ENCODE results near the gene PAM. TPM values are rescaled to one million over a fixed set of nuclear protein-coding genes. Genes with fewer than 3 reads are reported as not detected.

Gene PAM
- total and polyA plus RNA-seq, 4 donors, result 8.2 to 27.5 (median 13.7) TPM

DNA sequence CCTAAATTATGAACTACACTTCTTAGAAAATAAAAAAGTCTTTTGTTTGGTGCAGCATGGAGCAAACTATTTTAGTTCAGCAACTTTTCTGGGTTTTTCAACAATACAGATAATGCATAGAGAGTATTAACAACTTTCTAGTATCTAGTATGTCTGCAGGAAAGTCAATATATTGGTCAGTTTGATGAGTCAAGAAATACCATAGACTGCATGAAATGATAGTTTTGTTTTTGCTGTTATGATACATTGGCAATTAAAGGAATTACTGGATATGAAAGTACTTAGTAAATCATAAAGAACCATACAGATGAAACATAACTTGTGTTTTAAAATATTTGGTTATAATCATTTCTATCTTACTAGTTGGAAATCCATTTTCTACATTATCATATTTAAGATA is 191.3 kb downstream of the PAM start:
- no peak for TF ChIP-seq SP1 (IDR thresholded peaks at IDR 0.05)
- TF ChIP-seq HNF4A (conservative IDR thresholded peaks at IDR 0.05), result no peak

DNA sequence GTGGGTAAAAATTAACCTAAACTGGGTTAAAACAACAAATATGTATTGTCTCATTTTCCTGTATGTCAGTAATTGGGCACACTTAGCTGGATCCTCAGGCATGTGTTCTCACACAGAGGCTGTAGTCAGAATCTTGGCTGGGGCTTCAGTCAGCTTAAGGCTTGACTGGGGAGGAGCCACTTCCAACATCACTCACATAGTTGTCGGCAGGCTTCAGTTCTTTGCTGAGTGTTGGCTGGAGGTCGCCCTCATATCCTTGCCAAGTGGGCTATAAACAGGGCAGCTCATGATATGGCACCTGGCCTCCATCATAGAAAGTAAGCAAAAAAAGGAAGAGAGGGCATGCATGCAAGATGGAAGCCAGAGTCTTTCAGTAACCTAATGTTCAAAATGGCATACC is 191.9 kb downstream of the PAM start:
- no peaks in the 10 kb centered on the region for H3K9me3 ChIP-seq (ENCODE audit: control insufficient read depth in 4 of 4, low read length in 3 of 4)
- DNase-seq (ENCODE audit: low spot score), result no peak
- peaks cover 0 to 3% (median 0%) of the 10 kb centered on the region in 4 donors for H3K36me3 ChIP-seq (ENCODE audit: control insufficient read depth in 4 of 4, insufficient read depth in 3 of 4, low read depth in 1 of 4, low read length in 3 of 4)
- H3K4me3 ChIP-seq (ENCODE audit: low read depth in 1 of 3, low read length in 3 of 3), result no peak overlapping the region
- no peak overlapping the region for H3K27ac ChIP-seq (ENCODE audit: low read depth in 1 of 2, low read length in 2 of 2)
- WGBS, result 94% methylated on average over 2 of the region's 2 CpGs
- TF ChIP-seq, protein P1, sequence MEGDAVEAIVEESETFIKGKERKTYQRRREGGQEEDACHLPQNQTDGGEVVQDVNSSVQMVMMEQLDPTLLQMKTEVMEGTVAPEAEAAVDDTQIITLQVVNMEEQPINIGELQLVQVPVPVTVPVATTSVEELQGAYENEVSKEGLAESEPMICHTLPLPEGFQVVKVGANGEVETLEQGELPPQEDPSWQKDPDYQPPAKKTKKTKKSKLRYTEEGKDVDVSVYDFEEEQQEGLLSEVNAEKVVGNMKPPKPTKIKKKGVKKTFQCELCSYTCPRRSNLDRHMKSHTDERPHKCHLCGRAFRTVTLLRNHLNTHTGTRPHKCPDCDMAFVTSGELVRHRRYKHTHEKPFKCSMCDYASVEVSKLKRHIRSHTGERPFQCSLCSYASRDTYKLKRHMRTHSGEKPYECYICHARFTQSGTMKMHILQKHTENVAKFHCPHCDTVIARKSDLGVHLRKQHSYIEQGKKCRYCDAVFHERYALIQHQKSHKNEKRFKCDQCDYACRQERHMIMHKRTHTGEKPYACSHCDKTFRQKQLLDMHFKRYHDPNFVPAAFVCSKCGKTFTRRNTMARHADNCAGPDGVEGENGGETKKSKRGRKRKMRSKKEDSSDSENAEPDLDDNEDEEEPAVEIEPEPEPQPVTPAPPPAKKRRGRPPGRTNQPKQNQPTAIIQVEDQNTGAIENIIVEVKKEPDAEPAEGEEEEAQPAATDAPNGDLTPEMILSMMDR (IDR thresholded peaks at IDR 0.05; ENCODE audit: low read depth, low read length, missing input control), result no peak
- TF ChIP-seq JUND (IDR thresholded peaks at IDR 0.05), result no peak
- TF ChIP-seq, protein P2, sequence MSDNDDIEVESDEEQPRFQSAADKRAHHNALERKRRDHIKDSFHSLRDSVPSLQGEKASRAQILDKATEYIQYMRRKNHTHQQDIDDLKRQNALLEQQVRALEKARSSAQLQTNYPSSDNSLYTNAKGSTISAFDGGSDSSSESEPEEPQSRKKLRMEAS (IDR thresholded peaks at IDR 0.05), result no peak
- no peak for TF ChIP-seq FOXA2 (IDR thresholded peaks at IDR 0.05)
- no peak for TF ChIP-seq FOXA1 (IDR thresholded peaks at IDR 0.05)
- no peak for TF ChIP-seq HNF4A (conservative IDR thresholded peaks at IDR 0.05)
- TF ChIP-seq RXRA (IDR thresholded peaks at IDR 0.05), result no peak
- TF ChIP-seq EGR1 (IDR thresholded peaks at IDR 0.05; ENCODE audit: low read depth in 2 of 2), result no peak
- no peak for TF ChIP-seq RAD21 (IDR thresholded peaks at IDR 0.05)
- TF ChIP-seq HNF4G (IDR thresholded peaks at IDR 0.05), result no peak
- no peak for TF ChIP-seq SP1 (IDR thresholded peaks at IDR 0.05)
- TF ChIP-seq, protein P3, sequence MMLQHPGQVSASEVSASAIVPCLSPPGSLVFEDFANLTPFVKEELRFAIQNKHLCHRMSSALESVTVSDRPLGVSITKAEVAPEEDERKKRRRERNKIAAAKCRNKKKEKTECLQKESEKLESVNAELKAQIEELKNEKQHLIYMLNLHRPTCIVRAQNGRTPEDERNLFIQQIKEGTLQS (IDR thresholded peaks at IDR 0.05), result no peak
- TF ChIP-seq GABPA (IDR thresholded peaks at IDR 0.05 in 1 of 2, conservative IDR thresholded peaks at IDR 0.05 in 1 of 2), result no peak
- no peak for TF ChIP-seq TAF1 (conservative IDR thresholded peaks at IDR 0.05)
- TF ChIP-seq, protein P4, sequence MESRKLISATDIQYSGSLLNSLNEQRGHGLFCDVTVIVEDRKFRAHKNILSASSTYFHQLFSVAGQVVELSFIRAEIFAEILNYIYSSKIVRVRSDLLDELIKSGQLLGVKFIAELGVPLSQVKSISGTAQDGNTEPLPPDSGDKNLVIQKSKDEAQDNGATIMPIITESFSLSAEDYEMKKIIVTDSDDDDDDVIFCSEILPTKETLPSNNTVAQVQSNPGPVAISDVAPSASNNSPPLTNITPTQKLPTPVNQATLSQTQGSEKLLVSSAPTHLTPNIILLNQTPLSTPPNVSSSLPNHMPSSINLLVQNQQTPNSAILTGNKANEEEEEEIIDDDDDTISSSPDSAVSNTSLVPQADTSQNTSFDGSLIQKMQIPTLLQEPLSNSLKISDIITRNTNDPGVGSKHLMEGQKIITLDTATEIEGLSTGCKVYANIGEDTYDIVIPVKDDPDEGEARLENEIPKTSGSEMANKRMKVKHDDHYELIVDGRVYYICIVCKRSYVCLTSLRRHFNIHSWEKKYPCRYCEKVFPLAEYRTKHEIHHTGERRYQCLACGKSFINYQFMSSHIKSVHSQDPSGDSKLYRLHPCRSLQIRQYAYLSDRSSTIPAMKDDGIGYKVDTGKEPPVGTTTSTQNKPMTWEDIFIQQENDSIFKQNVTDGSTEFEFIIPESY (IDR thresholded peaks at IDR 0.05), result no peak
- no peak for TF ChIP-seq YY1 (IDR thresholded peaks at IDR 0.05)
- TF ChIP-seq, protein P5, sequence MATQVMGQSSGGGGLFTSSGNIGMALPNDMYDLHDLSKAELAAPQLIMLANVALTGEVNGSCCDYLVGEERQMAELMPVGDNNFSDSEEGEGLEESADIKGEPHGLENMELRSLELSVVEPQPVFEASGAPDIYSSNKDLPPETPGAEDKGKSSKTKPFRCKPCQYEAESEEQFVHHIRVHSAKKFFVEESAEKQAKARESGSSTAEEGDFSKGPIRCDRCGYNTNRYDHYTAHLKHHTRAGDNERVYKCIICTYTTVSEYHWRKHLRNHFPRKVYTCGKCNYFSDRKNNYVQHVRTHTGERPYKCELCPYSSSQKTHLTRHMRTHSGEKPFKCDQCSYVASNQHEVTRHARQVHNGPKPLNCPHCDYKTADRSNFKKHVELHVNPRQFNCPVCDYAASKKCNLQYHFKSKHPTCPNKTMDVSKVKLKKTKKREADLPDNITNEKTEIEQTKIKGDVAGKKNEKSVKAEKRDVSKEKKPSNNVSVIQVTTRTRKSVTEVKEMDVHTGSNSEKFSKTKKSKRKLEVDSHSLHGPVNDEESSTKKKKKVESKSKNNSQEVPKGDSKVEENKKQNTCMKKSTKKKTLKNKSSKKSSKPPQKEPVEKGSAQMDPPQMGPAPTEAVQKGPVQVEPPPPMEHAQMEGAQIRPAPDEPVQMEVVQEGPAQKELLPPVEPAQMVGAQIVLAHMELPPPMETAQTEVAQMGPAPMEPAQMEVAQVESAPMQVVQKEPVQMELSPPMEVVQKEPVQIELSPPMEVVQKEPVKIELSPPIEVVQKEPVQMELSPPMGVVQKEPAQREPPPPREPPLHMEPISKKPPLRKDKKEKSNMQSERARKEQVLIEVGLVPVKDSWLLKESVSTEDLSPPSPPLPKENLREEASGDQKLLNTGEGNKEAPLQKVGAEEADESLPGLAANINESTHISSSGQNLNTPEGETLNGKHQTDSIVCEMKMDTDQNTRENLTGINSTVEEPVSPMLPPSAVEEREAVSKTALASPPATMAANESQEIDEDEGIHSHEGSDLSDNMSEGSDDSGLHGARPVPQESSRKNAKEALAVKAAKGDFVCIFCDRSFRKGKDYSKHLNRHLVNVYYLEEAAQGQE (IDR thresholded peaks at IDR 0.05), result no peak
- no peak for TF ChIP-seq NR2F2 (IDR thresholded peaks at IDR 0.05)
- no peak overlapping the region for H3K9ac ChIP-seq (ENCODE audit: low read depth in 1 of 2, low read length in 2 of 2)
- H3K27me3 ChIP-seq (ENCODE audit: control insufficient read depth in 4 of 4, insufficient read depth in 4 of 4, low read length in 3 of 4), result no peaks in the 10 kb centered on the region
- no peaks in the 10 kb centered on the region for H3K4me1 ChIP-seq (ENCODE audit: control insufficient read depth in 4 of 4, insufficient read depth in 4 of 4, low read length in 3 of 4)

More for the DNA sequence above, 191.3 kb downstream of the PAM start:
- Histone ChIP-seq H3K9me3 (ENCODE audit: control insufficient read depth in 4 of 4, low read length in 3 of 4) (no peaks in the 10 kb centered on the region), H3K4me1 (ENCODE audit: control insufficient read depth in 4 of 4, insufficient read depth in 4 of 4, low read length in 3 of 4) (no peaks in the 10 kb centered on the region), H3K27ac (ENCODE audit: low read depth in 1 of 2, low read length in 2 of 2) (no peak overlapping the region), H3K4me3 (ENCODE audit: low read depth in 1 of 3, low read length in 3 of 3) (no peak overlapping the region), H3K27me3 (ENCODE audit: control insufficient read depth in 4 of 4, insufficient read depth in 4 of 4, low read length in 3 of 4) (no peaks in the 10 kb centered on the region), H3K9ac (ENCODE audit: low read depth in 1 of 2, low read length in 2 of 2) (no peak overlapping the region), H3K36me3 (ENCODE audit: control insufficient read depth in 4 of 4, insufficient read depth in 3 of 4, low read depth in 1 of 4, low read length in 3 of 4) (peaks cover 0 to under 1% (median 0%) of the 10 kb centered on the region in 4 donors)
- no peak for DNase-seq (ENCODE audit: low spot score)
